Cerebellar nuclear complex (tissue), 1 donor: Measurements from ENCODE around the gene VIPAS39.
"Not testable (repeated sequence)": the region's sequence is repeated elsewhere in the genome, so short reads cannot be mapped to it uniquely, and the experiment has no call there.

Experiments used
- DNase-seq, 2 experiments: peaks; one replicate each; lab custom pipeline; 2025; lab: John Stamatoyannopoulos, UW

VIPAS39 gene

DNA sequence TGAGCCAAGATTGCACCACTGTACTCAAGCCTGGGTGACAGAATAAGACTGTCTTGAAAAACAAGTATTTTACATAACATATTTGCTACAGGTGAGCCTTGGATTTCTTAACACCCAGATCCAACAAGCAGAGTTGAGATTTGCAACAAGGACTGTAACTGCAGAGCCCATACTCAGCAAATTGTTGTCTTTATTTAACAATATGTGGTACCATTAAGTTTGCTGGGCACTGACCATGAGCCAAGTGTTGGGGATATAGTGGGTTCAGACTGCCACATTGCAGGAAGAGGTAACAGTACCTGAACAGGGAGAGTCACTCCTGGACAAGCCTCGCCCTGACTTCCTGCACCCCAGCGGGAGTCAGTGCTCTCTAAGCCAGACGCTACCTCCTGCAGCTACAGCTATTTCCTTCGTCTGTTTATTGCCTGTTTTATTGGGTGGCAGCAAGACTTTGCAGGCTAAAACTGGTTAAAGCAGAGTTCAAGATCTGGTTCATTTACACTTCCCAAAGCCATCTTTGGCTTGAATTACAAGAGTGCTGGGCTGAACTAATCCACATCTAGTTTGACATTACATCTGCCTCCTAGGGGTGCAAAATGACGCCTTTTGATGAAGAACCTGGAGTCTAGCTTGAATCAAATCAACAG lies 12.9 kb upstream of the VIPAS39 start:
- no peak for DNase-seq

DNA sequence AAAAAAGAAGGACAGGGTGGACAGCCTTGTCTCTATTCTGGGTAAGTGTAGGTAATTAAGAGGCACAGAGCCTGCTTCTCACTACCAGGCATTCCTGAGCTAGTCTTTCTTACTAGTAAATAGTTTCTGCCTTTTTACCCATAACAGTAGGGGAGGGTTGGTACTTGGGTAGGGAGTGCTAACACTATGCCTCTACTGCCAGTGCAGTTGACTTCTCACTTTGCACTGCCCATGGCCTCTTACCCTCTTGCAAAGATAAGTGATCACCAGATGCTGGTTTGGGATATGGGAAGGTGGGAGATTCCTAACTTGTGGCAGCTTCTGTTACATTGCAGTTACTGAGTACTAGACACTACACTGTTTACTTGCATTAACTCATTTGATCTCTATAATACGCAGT lies 12.1 kb upstream of the VIPAS39 start:
- DNase-seq, result no peak

DNA sequence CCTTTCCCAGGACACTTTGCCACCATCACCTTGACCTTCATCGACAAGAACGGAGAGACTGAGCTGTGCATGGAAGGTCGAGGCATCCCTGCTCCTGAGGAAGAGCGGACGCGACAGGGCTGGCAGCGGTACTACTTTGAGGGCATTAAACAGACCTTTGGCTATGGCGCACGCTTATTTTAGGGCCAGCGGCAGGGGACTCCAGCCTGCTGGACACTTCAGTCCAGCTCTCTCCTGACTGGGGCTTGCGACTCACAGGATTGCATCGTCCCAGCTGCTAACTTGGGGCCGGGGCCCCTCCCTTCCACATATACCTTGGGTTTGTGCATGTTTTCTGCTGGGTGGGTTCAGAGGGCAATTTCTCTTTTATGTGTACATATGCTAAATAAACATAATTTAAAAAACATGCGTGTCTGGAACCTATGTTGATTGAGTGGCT lies 11.7 kb upstream of the VIPAS39 start:
- DNase-seq, result no peak

DNA sequence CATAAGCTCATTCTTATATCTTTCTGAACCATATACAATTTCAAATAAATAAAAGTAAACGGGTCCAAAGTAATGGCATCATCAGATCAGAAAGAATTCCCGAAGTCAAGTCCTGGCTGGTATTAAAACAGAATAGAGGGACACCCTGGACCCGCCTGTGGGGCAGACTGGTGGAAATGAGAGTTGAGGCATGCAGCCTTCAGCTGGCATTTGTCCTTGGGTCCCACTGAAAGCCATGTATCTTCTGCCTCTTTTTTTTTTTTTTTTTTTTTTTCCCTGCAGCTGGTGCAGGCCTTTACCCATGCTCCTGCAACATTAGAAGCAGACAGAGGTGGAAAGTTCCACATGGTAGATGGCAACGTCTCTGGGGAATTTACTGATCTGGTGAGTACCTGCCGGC lies 10.4 kb upstream of the VIPAS39 start:
- no peak for DNase-seq

DNA sequence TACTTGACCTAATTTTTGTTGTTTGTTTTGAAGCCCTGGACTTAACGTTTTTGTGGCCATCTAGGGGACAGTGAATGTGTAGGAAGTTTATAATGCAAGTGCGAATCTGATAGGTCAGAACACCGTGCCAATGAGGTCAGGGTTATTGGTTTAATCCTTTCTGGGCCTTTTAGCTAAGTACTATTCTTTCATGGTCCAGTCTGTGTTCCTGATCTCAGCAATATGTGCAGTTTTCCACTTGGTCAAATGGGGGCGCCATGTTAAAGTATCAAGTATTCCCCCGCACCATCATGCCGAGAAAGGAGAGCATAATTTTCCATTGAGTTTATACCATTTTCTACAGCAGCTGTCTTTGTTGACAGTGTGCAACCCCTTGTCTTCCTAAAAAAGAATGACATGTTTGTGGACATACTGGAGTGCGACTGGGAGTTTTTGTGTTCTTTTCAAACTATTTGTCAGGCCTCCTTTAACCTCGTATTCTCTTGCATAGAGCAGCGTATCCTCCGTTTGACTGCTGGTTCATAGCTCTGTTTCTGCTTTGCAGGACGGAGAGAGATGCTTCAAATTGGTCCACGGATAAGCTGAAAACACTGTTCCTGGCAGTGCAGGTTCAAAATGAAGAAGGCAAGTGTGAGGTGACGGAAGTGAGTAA lies 1.8 kb upstream of the VIPAS39 start:
- DNase-seq, result no peak

DNA sequence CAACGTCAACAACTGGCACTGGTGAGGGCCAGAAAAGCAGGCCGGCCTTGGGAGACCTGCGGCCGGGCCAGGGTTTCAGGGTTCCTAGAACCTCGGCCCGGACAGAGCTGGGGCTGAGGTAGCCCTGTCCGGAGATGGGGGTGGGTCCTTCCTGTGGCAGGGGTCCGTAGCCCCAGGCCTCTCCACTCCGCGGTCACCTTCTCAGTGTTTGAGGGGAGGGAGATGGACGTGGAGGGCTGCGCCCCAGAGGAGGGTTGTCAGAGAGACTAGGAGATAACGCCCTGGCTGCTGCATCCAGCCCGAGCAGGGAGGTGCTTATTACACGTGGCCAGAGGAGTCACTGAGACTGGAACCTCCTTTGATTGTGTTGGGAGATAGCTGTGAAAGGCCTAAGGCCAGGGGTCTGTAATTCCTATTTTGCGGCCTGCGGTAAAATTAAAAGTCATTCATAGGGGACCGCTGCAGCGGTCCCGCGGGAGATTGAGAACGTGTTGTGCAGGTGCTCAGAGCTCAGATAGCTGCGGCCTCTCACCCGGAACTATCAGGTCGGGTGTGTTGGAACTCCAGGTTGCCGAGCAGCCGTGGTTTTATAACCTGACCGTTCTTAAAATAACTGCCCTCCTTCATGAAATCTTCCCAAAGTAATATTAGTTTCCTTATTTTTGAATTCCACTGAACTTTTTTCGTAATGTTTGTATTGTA lies 999 bp upstream of the VIPAS39 start:
- no peak for DNase-seq

DNA sequence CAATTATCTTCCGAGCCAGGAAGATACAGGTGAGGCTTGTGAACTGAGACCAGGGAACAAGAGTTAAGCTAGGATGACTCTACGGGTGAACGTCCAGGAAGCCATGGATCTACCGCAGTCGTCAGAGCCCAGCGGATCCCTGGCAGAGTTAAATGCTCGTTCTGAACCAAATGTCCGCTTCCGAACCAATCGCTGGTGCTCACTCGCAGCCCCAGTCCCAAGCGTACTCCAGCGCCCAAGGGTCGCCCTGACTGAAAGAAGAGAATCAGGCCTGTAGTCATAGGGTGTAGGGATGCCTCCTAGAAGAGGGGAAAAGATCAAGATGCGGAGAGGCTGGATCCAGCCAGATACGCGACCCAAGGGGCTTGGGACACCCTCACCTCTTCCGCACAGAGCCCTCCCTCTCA lies 283 bp downstream of the VIPAS39 start:
- DNase-seq, result no peak

DNA sequence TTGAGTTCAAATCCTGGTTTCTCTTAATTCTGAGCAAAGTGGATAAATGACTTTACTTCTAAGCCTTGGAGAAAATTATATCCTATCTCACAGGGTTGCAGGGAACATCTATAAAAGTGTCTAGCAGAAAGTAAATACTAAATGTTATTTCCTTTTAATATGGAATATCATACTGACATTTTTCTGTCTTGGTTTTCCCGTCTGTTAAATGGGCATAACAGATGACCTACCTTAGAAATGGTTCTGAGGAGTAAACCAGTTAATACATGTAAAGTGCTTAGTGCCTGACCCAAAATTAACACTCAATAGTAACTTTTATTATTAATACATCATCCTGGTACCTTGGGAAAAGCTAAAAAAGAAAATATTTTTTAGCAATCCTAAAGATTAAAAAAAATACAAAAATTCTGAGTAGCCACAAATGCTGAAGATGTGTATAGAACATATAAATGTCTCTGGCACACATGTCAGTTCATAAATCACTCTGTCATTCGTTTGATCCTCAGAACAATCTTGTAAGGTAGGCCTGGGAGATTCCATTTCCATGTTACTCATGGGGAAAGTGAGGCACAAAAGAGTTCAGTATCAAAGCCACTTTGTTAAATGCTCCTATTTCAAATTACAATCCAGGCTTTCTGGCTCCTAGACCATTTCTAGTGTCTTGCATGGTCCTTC lies 1.3 kb downstream of the VIPAS39 start:
- no peak for DNase-seq

DNA sequence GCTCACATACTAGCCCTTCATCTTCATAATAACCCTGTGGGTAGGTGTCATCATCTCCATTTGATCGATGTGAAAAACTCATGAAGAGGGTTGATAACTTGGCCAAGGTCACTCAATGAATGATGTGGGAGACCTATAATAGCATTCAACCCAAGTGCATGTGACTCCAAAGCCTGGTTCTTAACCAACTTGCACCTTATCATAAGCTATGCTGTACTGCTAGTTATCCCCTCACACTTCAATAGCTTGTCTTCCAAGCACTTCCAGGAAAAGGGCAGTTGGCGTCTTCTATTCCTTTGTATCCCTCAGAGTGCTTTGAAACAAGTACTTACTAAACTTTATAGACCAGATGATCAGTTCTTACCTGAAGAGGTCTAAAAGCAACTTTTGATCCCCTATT lies 15.2 kb downstream of the VIPAS39 start:
- DNase-seq, result no peak

DNA sequence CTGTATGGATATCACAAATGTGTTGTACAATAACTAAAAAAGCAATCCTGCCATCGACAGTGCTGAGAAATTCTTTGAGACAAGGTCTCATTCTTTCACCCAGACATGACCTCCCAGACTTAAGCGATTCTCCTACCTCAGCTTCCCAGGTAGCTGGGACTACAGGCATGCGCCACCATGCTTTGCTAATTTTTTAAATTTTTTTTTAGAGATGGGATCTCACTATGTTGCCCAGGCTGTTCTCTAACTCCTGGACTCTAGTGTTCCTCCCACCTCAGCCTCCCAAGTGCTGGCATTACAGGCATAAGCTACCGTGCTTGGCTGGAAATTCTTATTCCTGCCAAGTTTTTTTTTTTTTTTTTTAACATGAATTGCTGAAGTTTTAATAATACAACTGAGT lies 17.5 kb downstream of the VIPAS39 start:
- no peak for DNase-seq

DNA sequence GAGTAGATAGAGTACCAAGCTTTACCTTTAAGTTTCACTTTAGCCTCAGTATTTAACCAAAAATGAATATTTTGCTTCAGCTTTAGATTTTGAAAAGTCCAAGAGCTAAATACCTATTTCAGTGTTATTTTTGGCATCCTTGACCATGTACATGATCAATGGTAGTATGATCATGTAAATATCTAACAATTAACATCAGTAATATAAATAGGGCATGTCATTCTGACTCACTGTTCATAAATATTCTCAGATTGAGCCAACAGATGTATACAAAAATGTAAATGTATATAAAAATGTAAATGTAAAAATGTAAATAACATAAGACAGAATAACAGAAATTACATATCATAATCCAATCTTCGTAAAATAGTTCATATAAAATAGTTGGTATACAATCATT lies 18.8 kb downstream of the VIPAS39 start:
- no peak for DNase-seq

DNA sequence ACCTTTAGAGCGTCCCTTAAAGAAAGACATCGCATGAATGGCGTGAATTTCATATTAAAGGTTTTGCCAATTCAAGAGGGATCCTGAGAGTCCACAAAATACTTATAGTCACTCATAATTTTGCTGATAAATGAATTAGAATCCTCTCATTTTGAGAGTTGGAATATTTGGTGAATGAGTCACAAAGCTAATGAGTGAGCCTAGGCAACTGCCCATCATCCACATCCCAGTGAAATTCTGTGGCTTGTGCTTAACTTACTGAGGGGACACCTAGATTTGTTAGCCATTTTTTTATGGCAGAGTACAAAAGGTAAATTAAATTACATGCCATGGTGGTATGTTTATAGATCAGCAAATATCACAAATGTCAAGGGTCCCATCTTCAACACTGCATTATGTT lies 21.4 kb downstream of the VIPAS39 start:
- DNase-seq, result no peak

DNA sequence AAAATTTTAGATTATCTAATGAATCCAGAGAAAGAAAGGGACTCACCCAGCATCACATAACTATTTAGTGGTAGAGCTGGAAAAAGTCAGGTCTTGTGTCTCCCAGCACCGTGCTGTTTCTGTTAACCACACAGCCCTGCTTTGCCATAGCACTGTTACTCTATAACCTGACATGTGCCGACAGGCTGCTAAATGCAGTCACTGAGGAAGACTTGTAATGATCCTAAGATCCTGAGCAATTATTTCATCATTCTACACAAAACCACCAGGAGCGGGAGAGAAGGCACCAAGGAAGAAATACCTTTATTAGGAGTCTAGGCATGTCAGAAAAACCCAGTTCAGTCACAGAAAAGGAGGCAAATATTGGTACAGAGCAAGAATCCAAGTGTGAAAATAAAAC lies 31.0 kb downstream of the VIPAS39 start:
- DNase-seq, result no peak

DNA sequence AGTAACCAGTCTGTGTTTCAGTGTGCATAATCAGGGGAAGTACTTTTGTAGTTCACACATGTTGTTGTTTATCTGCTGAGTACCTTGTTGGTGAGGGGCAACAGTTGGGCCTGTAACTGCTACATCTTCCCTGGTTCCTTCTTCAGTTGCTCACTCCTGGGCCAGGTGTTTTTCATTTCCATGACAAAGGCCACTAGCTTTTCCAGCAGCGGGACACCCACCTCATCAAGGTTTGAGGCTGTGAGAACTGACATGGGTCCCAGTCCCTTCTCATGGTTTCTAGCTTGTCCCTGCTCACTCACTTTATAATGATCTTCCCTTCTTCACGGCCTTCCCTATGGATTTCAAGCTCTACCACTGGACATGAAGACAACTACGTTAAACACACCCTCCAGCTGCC lies 32.5 kb downstream of the VIPAS39 start:
- DNase-seq, result no peak

DNA sequence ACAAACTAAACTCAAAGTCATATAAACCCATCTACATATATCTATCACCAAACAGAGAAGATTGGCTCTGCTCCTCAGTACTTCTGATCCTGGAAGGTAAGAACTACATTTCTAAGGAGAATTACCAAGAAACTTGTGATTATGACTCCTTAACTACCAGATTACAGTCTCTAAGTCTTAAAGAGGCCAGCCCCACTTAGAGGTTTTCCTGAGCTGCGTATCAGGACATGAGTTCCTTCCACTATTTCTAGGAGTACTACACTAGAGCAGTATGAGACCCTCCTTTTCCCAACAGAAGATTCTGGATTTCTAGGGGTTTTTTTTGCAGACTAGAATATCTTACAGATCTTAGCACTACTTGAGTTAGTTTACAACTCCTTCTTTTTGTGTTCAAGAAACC lies 34.0 kb downstream of the VIPAS39 start, which contains the start of gene NOXRED1:
Gene NOXRED1 (minus strand): TSS at position 101 of the 400 bp plus-strand sequence. CDS start 634 bp downstream, outside the sequence.
- no peak for DNase-seq

DNA sequence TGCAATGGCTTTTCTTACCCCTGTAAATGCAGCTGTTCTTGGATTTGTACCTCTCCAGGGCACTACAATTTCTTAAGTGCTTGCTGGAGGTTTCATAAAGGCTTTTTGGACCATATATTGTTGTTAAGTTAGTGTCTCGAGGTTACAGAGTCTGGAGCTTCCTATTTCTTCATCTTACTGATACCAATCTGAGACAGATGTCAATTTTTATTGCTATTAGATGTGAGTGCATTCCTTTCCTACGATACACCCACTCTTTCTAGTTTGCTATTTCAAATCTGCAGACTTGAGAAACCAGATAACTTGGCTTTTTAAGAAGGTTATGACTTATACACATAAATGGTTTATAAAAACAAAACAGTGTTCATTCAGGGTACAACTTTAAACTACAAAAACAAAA lies 36.2 kb downstream of the VIPAS39 start:
- no peak for DNase-seq

DNA sequence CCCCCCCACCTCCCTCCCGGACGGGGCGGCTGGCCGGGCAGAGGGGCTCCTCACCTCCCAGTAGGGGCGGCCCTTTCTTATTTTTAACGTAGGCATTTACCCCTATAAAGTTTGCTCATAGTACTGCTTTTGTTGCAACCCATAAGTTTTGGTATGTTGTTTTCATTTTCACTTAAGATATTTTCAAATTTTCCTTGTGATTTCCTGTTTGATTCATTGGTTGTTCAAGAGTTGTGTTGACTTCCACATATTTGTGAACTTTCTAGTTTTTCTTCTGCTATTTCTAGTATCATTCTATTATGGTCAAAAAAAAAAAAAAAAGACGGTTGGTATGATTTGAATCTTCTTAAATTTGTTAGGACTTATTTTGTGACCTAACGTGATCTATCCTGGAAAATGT lies 40.6 kb downstream of the VIPAS39 start:
- no peak for DNase-seq

DNA sequence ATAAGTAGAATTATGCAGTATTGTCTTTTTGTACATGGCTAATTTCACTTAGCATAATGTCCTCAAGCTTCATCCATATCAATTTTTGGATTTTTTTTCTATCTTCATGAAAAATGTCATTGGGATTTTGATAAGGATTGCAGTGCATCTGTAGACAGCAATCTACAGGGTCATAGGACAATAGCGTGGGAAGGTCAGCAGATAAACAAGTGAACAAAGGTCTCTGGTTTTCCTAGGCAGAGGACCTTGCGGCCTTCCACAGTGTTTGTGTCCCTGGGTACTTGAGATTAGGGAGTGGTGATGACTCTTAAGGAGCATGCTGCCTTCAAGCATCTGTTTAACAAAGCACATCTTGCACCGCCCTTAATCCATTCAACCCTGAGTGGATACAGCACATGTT lies 41.3 kb downstream of the VIPAS39 start:
- DNase-seq, result not testable (repeated sequence)

DNA sequence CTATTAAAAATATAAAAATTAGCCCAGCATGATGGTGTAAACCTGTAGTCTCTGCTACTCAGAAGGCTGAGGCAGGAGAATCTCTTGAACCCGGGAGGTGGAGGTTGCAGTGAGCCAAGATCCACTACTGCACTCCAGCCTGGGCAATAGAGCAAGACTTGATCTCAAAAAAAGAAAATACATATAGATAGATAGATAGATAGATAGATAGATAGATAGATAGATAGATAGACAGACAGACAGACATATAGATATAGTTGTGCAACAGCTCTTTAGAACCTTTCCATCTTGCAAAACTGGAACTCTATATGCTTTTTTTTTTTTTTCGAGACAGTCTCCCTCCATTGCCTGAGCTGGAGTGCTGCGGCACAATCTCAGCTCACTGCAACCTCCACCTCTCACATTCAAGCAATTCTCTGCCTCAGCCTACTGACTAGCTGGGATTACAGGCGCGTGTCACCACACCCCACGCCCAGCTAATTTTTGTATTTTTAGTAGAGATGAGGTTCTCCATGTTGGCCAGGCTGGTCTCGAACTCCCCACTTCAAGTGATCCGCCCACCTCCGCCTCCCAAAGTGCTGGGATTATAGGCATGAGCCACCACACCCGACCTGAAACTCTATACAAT lies 41.9 kb downstream of the VIPAS39 start:
- not testable (repeated sequence) for DNase-seq

DNA sequence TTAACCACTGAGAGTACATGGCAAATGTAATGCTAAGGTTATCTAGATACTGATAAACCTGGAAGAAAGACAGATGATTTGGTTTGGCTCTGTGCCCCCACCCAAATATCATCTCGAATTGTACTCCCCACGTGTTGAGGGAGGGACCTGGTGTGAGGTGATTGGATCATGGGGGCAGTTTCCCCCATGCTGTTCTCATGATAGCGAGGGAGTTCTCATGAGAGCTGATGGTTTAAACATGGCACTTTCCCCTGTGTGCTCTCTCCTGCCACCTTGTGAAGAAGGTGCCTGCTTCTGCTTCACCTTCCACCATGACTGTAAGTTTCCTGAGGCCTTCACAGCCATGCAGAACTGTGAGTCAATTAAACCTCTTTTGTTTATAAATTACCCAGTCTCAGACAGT lies 48.3 kb downstream of the VIPAS39 start:
- no peak for DNase-seq

DNA sequence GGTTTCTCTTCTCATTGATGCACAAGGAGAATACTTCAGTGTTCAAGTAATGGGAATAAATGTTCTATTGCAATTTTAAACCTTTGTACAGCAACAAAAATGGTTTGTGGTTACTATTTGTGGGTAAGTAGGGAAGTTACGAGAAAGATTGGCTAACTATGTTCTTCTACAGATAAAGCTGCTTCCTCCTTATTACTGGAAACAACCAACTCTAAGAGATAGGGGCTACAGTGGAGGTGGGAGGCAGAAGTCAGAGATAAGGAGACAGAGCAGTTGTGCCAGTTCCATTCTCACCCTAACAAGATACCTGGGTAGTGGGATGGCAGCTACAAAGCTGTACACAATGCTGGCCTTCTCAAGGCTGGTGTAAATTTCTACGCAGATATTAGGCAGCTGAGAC lies 50.2 kb downstream of the VIPAS39 start:
- DNase-seq, result no peak

DNA sequence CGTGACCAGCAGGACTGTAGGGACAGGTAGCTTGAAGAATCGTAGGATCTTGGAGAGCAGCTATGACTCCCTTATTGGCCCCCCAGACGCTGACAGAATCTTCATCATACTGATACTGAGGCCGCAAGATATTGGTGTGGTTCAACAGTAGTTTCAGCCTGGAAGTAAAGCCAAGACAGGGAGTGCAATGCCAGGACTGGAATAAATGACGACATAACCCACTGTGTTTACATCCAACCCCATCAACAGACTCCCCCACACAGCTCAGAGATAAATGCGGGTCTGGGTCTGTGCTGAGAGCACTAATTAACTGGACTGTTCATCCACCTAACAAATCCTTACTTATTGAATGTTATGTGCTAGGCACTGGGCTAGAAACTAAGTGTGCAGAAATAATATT lies 50.7 kb downstream of the VIPAS39 start:
- DNase-seq, result no peak
